Thyroid gland (tissue), 4 donors: ENCODE data around the gene NUB1. TPM values are rescaled to one million over a fixed set of nuclear protein-coding genes. Genes with fewer than 3 reads are reported as not detected.

ENCODE experiments used
- DNase-seq, 2 donors: peaks; one replicate each; pipeline ENCODE4 v3.0.0-alpha.2; 2019
- H3K27ac ChIP-seq, 3 donors: fragments of 200-600 bp; sonication (generic); 1 replicate in 2 of 3; 2 replicates in 1 of 3; pipeline ENCODE4 v1.5.1; 2016 to 2019; ENCODE audit warnings: mild to moderate bottlenecking in 1 of 3, moderate library complexity in 1 of 3
- H3K27me3 ChIP-seq: fragments of 200-600 bp; sonication (generic); one replicate; pipeline ENCODE4 v1.5.1; 2019
- H3K36me3 ChIP-seq, 2 donors: fragments of 200-600 bp; sonication (generic); one replicate each; pipeline ENCODE4 v1.5.1; 2016 to 2019
- H3K4me1 ChIP-seq, 2 donors: fragments of 200-600 bp; sonication (generic); one replicate each; pipeline ENCODE4 v1.5.1; 2017 to 2019
- H3K4me3 ChIP-seq, 3 donors: fragments of 200-600 bp; sonication (generic); replicated peaks in 1 of 3; 1 replicate in 2 of 3; 2 replicates in 1 of 3; pipeline ENCODE4 v1.5.1; 2016; ENCODE audit warnings: mild to moderate bottlenecking in 1 of 3
- H3K9me3 ChIP-seq: fragments of 200-600 bp; sonication (generic); one replicate; pipeline ENCODE4 v1.5.1; 2017
- CTCF ChIP-seq, 6 experiments: fragments of 200-600 bp in 3 of 6; fragments of 450-650 bp in 3 of 6; sonication (generic) in 3 of 6; IDR thresholded peaks; one replicate each; pipeline ENCODE4 v1.5.1; 2016 to 2019; ENCODE audit warnings: antibody characterized with exemption in 6 of 6, mild to moderate bottlenecking in 2 of 6, inconsistent platforms in 1 of 6, moderate library complexity in 1 of 6
- POLR2A ChIP-seq, 2 donors: fragments of 450-650 bp; IDR thresholded peaks; one replicate each; pipeline ENCODE4 v1.6.1; 2017; ENCODE audit warnings: antibody characterized with exemption in 2 of 2, mild to moderate bottlenecking in 2 of 2, moderate library complexity in 1 of 2
- WGBS, 2 donors: methylation state at CpG; one replicate each; pipeline ENCODE4 v1.1.5; 2017; 5-methylcytosine and 5-hydroxymethylcytosine counted together
- intact Hi-C: fragments of 100-400 bp; cut with DNase I; formaldehyde crosslinking; loops from one replicate; pipeline ENCODE4 v1.15.1; 2023
- total RNA-seq, 4 donors: library from RNA; depleted of rRNA; stranded (reverse); fragments of >200 nt; gene quantifications; one replicate each; pipeline ENCODE4 v1.2.3, GENCODE V29; 2016

Gene NUB1
- total RNA-seq, 4 donors from 2014 or later: 56.9 to 75.5 (median 71.4) TPM

GRCh38 chr7:151334628-151335027 is 7.0 kb upstream of the NUB1 start:
- no peaks in the 10 kb centered on the region for H3K36me3 ChIP-seq
- H3K9me3 ChIP-seq: no peaks in the 10 kb centered on the region
- no peak for DNase-seq
- no peak overlapping the region for H3K4me3 ChIP-seq
- no peaks in the 10 kb centered on the region for H3K4me1 ChIP-seq
- TF ChIP-seq CTCF (IDR thresholded peaks at IDR 0.05) (no peak), POLR2A (IDR thresholded peaks at IDR 0.05) (no peak)
- WGBS, 2 donors: 54 to 64% methylated on average over 1 of the region's 1 CpG
- H3K27me3 ChIP-seq: no peaks in the 10 kb centered on the region
- intact Hi-C loops: no loop called here
- no peak overlapping the region for H3K27ac ChIP-seq

DNA sequence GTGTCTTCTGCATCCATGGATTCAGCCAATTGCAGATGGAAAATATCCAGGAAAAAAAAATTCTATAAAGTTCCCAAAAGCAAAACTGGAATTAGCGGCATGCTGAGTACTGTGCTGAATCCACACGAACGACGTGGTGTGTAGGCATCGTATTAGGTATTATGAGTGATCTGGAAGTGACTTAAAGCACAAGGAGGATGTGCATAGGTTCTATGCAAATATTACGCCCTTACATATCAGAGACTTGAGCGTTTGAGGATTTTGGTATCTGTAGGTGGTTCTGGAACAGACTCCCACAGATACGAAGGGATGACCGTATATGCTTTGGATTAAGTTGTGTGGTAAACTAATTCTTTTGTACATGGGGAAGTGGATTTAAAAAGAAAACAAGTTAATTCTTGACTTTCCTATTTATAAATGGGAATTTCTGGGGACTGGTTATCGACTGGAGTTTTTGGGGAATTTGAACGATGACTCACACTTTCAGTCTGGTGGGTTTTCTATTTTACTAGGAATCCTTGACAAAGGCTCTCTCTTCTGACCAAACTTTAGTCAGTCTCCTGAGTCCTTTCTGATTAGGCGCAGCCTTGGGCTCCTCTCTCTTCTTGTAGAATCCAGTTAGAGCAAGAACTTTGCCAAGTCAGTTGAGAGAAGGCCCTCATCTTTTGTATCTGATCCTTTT is 5.4 kb upstream of the NUB1 start:
- WGBS, 2 donors: 83 to 93% methylated on average over 12 of the region's 12 CpGs
- H3K4me1 ChIP-seq: peaks cover 0 to 2% of the 10 kb centered on the region in 2 donors
- H3K27ac ChIP-seq: no peak overlapping the region
- DNase-seq: no peak
- no peaks in the 10 kb centered on the region for H3K9me3 ChIP-seq
- no peak for TF ChIP-seq CTCF (IDR thresholded peaks at IDR 0.05)
- no peak for TF ChIP-seq POLR2A (IDR thresholded peaks at IDR 0.05)
- no peak overlapping the region for H3K4me3 ChIP-seq
- H3K27me3 ChIP-seq: no peaks in the 10 kb centered on the region
- H3K36me3 ChIP-seq: no peaks in the 10 kb centered on the region
- intact Hi-C loops: no loop called here

DNA sequence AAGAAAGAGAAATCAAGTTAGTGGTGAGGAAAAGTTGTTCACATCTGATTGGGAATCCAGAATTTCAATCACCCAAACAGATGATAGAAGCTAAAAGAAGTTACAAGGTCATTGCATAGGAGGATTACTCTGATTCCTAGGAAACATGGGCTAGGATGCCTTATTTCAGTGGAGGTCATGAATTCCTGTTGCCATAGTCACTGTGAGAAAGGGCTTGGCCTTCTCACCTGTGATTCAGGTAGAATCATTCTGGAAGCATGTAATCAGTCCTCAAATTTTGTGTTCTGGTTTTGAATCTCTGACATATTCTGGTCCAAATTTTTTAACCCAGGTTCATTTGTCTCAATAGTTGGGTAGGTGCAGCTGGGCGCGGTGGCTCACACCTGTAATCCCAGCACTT is 4.3 kb upstream of the NUB1 start:
- intact Hi-C loops: no loop called here
- TF ChIP-seq POLR2A (IDR thresholded peaks at IDR 0.05) (no peak), CTCF (IDR thresholded peaks at IDR 0.05) (no peak)
- Histone ChIP-seq H3K27me3 (no peaks in the 10 kb centered on the region), H3K9me3 (no peaks in the 10 kb centered on the region), H3K27ac (no peak overlapping the region), H3K4me3 (no peak overlapping the region), H3K4me1 (peaks cover 0 to 2% of the 10 kb centered on the region in 2 donors), H3K36me3 (no peaks in the 10 kb centered on the region)
- no peak for DNase-seq
- 93 to 97% methylated on average over 2 of the region's 2 CpGs for WGBS, 2 donors

GRCh38 chr7:151338809-151339208 is 2.8 kb upstream of the NUB1 start:
- Histone ChIP-seq H3K36me3 (no peaks in the 10 kb centered on the region), H3K27ac (no peak overlapping the region), H3K27me3 (no peaks in the 10 kb centered on the region), H3K4me1 (peaks cover 11 to 12% of the 10 kb centered on the region in 2 donors), H3K9me3 (no peaks in the 10 kb centered on the region), H3K4me3 (no peak overlapping the region)
- TF ChIP-seq POLR2A (IDR thresholded peaks at IDR 0.05) (no peak), CTCF (IDR thresholded peaks at IDR 0.05) (no peak)
- intact Hi-C loops: no loop called here
- DNase-seq: no peak
- WGBS, 2 donors: 97 to 98% methylated on average over 3 of the region's 3 CpGs

DNA sequence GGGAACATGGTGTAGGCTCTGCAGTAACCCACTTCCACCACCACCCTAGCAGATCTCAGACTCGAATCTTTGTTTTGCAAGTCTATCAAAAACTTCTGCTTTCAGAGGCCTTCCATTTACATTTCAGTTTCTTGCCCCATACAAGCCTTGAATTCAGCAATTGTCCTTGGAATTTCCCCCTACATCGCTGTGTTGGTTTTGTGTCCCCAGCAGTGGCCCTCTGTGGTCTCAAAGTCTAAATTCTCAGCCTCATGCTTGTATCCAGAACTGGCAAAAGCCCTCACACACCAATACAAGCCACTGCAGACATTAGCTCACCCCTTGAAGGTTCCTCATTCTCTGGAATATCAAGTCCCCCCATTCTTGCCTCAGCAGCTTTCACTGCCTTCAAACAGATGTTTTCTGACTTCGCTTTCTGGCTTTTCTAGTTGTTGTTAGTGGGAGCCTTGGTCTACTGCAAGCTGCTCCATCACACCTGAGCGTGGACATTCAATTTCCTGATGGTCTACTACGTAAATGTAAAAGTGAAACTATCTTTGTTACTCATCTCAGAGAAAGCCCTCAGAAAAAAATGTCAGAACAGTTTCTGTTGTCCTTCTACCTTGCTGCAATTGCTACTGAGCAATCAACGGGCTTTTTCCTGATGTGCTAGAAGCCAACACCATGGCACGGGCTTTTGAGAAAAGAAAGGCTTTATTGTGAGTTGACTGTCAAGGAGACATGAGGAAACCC is 1.8 kb upstream of the NUB1 start:
- no peak for DNase-seq
- Histone ChIP-seq H3K36me3 (no peaks in the 10 kb centered on the region), H3K9me3 (no peaks in the 10 kb centered on the region), H3K27ac (no peak overlapping the region), H3K4me3 (no peak overlapping the region), H3K4me1 (peaks cover 11 to 12% of the 10 kb centered on the region in 2 donors), H3K27me3 (no peaks in the 10 kb centered on the region)
- TF ChIP-seq POLR2A (IDR thresholded peaks at IDR 0.05) (no peak), CTCF (IDR thresholded peaks at IDR 0.05) (no peak)
- WGBS, 2 donors: 81% methylated on average over 7 of the region's 7 CpGs
- intact Hi-C loops: no loop called here
